ENCODE data around the gene PKD1L1. TPM values are rescaled to one million over a fixed set of nuclear protein-coding genes. Genes with fewer than 3 reads are reported as not detected.

PKD1L1 gene
- polyA plus RNA-seq, 1 donor (not counting 4 experiments of a cell fraction or from before 2014, with no cell fraction given), result 0.04 TPM

DNA sequence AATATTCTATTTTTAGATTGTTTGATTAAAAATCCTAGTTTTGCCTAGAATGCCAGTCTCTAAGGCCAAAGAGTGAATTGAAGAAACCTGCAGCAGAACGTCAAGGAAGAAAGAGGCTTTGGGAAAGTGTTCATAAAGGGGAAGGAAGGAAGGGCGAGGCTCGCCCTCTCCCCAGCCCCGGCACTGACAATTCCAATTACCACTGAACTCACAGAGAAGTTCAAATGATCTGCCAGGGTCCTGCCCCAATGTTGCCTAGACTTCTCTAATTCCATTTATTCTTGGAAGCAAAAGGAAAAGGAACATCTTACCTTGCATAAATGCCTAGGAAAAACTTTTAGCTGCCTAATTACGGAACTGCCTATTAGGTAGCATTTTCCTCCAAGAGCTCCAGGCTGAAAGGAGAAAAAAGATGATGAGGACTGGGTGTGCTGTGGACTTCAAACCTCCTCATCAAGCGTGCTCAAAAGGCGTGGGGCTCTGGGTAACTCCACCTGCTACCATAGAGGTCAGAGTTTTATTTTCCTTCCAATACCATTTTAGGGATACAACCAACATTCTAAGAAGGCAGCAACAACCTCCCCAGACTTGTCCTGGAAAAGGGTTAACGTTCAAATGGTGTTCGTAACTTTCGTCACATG lies 134.5 kb downstream of the PKD1L1 start:
- TF ChIP-seq, protein P1, sequence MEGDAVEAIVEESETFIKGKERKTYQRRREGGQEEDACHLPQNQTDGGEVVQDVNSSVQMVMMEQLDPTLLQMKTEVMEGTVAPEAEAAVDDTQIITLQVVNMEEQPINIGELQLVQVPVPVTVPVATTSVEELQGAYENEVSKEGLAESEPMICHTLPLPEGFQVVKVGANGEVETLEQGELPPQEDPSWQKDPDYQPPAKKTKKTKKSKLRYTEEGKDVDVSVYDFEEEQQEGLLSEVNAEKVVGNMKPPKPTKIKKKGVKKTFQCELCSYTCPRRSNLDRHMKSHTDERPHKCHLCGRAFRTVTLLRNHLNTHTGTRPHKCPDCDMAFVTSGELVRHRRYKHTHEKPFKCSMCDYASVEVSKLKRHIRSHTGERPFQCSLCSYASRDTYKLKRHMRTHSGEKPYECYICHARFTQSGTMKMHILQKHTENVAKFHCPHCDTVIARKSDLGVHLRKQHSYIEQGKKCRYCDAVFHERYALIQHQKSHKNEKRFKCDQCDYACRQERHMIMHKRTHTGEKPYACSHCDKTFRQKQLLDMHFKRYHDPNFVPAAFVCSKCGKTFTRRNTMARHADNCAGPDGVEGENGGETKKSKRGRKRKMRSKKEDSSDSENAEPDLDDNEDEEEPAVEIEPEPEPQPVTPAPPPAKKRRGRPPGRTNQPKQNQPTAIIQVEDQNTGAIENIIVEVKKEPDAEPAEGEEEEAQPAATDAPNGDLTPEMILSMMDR (optimal IDR thresholded peaks at IDR 0.05 in 1 of 3, IDR thresholded peaks at IDR 0.05 in 1 of 3, conservative IDR thresholded peaks at IDR 0.05 in 1 of 3; ENCODE audit: extremely low read depth in 1 of 3, insufficient read depth in 2 of 3, low read length in 3 of 3), result no peak
- TF ChIP-seq EZH2 (IDR thresholded peaks at IDR 0.05; ENCODE audit: low read length), result no peak
- DNase-seq (ENCODE audit: low read depth, low spot score), result no peak
- Histone ChIP-seq H2AFZ (ENCODE audit: control insufficient read depth, low read length) (no peak overlapping the region), H3K27me3 (ENCODE audit: control insufficient read depth, extremely low read depth, insufficient read depth, low read length) (no peaks in the 10 kb centered on the region), H3K27ac (ENCODE audit: control insufficient read depth, insufficient read depth, low read length) (no peak overlapping the region), H3K9ac (ENCODE audit: control insufficient read depth, extremely low read depth, insufficient read depth, low read length) (no peak overlapping the region), H3K36me3 (ENCODE audit: control insufficient read depth in 2 of 2, extremely low read depth in 1 of 2, insufficient read depth in 2 of 2, low read length in 2 of 2) (no peaks in the 10 kb centered on the region), H3K9me3 (ENCODE audit: control insufficient read depth, low read depth, low read length) (no peaks in the 10 kb centered on the region), H3K4me3 (ENCODE audit: control insufficient read depth in 2 of 3, extremely low read depth in 1 of 3, insufficient read depth in 2 of 3, low read depth in 1 of 3, low read length in 3 of 3) (no peak overlapping the region), H3K4me1 (ENCODE audit: control insufficient read depth, extremely low read depth, insufficient read depth, low read length) (no peaks in the 10 kb centered on the region), H3K79me2 (ENCODE audit: control insufficient read depth, insufficient read depth, low read length) (no peaks in the 10 kb centered on the region), H4K20me1 (ENCODE audit: control insufficient read depth, extremely low read depth, insufficient read depth, low read length) (no peaks in the 10 kb centered on the region), H3K9me1 (ENCODE audit: control insufficient read depth, extremely low read depth, insufficient read depth, low read length) (no peaks in the 10 kb centered on the region), H3K4me2 (ENCODE audit: control insufficient read depth, extremely low read depth, insufficient read depth, low read depth, low read length) (no peak overlapping the region)
- dilution Hi-C loops (cut with MboI; ENCODE audit: extremely low pct_ligation_motif_present, low sequenced_read_pairs), result no loop called here
- no peak for FAIRE-seq

- Histone ChIP-seq H3K4me2 (ENCODE audit: control insufficient read depth, extremely low read depth, insufficient read depth, low read depth, low read length) (no peak overlapping the region), H4K20me1 (ENCODE audit: control insufficient read depth, extremely low read depth, insufficient read depth, low read length) (no peaks in the 10 kb centered on the region), H3K27me3 (ENCODE audit: control insufficient read depth, extremely low read depth, insufficient read depth, low read length) (no peaks in the 10 kb centered on the region), H3K4me3 (ENCODE audit: control insufficient read depth in 2 of 3, extremely low read depth in 1 of 3, insufficient read depth in 2 of 3, low read depth in 1 of 3, low read length in 3 of 3) (no peak overlapping the region), H2AFZ (ENCODE audit: control insufficient read depth, low read length) (no peak overlapping the region), H3K9ac (ENCODE audit: control insufficient read depth, extremely low read depth, insufficient read depth, low read length) (no peak overlapping the region), H3K27ac (ENCODE audit: control insufficient read depth, insufficient read depth, low read length) (no peak overlapping the region), H3K79me2 (ENCODE audit: control insufficient read depth, insufficient read depth, low read length) (no peaks in the 10 kb centered on the region), H3K4me1 (ENCODE audit: control insufficient read depth, extremely low read depth, insufficient read depth, low read length) (no peaks in the 10 kb centered on the region), H3K36me3 (ENCODE audit: control insufficient read depth in 2 of 2, extremely low read depth in 1 of 2, insufficient read depth in 2 of 2, low read length in 2 of 2) (no peaks in the 10 kb centered on the region), H3K9me1 (ENCODE audit: control insufficient read depth, extremely low read depth, insufficient read depth, low read length) (no peaks in the 10 kb centered on the region), H3K9me3 (ENCODE audit: control insufficient read depth, low read depth, low read length) (no peaks in the 10 kb centered on the region)
- FAIRE-seq (no peak), DNase-seq (ENCODE audit: low read depth, low spot score) (no peak)
- dilution Hi-C loops (cut with MboI; ENCODE audit: extremely low pct_ligation_motif_present, low sequenced_read_pairs), result no loop called here
- TF ChIP-seq, protein P1 (optimal IDR thresholded peaks at IDR 0.05 in 1 of 3, IDR thresholded peaks at IDR 0.05 in 1 of 3, conservative IDR thresholded peaks at IDR 0.05 in 1 of 3; ENCODE audit: extremely low read depth in 1 of 3, insufficient read depth in 2 of 3, low read length in 3 of 3), result no peak
- TF ChIP-seq EZH2 (IDR thresholded peaks at IDR 0.05; ENCODE audit: low read length), result no peak
These were observed 135.7 kb downstream of the PKD1L1 start for GRCh38 chr7:47812429-47813136.
